CD4-positive, alpha-beta T cell treated with Interferon alpha-2 for 1 hour (primary cell): ENCODE results near the gene SLPI.

Experiments
- DNase-seq, 2 donors: peaks; one replicate each; pipeline ENCODE4 v3.0.0-alpha.2; 2020 to 2022

Gene SLPI, protein sequence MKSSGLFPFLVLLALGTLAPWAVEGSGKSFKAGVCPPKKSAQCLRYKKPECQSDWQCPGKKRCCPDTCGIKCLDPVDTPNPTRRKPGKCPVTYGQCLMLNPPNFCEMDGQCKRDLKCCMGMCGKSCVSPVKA

GRCh38 chr20:45254383-45255262 is at the start of gene SLPI:
Gene SLPI (minus strand): TSS chr20:45254564. CDS start chr20:45254543, 21 bp downstream.
- no peak for DNase-seq

DNA sequence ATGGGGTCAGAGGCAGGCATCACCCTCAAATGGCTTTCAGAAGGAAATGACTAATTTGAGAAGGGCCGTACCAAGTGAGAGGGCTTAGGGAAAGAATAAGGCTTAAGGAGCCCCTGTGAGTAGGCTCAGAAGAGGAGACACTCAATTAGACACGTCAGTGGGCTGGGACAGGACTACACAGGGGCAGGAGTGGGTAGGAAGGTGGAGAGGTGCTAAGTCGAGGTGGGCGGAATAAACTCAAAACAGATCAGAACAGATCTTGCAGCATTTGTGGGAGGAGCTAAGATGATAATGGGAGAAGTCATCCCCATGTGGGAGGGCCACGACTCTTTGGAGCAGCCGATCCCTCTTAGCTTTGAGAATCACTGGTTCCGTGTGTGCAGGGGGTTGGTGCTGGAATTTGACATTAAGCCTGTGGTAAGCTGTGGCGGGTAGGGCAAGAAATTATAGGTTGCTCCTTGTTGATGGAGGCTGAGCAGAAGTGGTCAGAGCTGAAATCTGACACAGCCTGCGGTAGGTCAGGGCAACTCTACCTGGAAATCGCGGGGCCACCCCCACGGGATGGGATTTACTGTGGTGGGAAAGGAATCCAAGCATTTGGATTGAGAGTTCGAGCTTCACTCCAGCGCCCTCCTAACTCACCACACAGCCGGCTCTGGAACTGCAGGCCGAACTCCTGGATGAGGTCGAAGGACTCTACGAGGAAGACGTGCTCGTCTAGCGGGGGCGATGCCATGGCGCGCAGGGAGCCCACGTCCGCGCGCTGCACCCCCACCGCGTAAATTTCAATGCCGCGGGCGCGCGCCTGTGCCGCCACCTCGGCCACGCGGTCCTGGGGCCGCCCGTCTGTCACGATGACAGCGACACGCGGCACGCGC is 49.5 kb upstream of the SLPI start:
- no peak for DNase-seq

DNA sequence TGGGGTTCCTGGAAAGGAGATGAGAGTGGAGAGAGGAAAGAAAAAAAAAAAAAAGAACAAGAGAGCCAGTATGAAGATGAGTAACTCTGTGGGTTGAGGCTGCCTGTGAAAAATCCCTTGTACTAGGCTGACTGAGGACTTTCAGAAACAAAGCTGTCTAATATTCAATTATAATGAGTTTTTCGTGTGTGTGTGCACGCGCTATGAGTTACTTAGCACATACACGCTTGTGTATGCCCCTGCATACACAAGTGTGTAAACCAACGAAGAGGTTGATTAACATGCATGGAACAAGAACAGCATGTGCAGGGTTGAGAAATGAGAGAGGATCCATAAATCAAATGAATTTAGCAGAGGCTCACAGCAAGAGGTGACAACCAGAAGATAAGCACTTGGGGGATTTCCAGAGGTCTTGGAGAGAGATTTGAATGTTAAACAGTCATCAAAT is 47.5 kb upstream of the SLPI start:
- DNase-seq = no peak

- DNase-seq = no peak
Observed at GRCh38 chr20:45300961-45301360, 46.6 kb upstream of the SLPI start.

- DNase-seq = no peak
Observed at GRCh38 chr20:45299786-45300185, 45.4 kb upstream of the SLPI start.

DNA sequence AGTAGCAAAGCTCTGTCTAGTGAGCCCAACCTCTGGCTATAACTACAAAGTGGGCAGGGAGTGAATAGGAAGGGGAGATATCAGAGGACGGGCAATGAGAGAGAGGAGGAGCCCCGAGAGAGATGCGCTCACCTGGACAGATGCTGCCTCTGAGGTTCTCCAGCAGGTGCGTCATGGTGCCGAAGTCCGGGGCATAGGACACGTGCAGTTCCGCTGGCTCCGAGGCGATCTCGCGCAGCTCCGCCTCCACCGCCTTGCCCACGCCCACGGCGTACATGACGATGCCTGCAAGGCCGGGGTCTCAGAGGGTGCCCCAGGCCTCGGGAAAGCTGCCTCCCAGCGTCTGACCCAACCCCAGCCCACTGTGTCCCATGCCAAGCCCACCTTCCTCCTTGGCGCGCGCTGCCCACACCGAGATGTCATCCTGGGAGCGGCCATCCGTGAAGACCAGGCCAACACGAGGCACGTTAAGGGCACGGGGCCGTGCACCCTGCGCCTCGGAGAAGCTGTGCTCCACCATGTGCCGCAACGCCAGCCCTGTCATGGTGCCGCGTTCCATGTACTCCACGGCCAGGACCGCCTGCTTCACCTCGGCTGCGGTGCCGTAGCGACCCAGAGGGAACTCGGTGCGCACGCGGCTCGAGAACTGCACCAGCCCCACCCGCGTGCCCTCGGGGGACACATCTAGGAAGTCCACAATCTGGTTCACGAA is 43.6 kb upstream of the SLPI start:
- no peak for DNase-seq

GRCh38 chr20:45294659-45295058 is 40.3 kb upstream of the SLPI start:
- no peak for DNase-seq

DNA sequence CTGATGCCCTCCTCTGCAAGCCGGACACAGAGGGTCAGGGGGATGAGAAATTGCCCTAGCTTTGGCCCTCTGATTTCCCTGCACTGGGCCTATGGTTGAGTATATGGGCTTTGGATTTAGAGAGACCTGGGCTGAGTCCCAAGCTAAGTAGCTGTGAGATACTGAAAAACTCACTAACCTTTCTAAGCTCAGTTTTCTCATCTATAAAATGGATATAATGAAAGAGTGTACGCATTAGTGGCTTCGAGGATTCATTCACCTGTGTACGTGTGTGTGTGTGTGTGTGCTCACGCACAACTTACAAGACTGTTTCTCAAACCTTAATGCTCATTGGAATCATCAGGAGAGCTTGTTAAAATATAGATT is 39.6 kb upstream of the SLPI start:
- no peak for DNase-seq

DNA sequence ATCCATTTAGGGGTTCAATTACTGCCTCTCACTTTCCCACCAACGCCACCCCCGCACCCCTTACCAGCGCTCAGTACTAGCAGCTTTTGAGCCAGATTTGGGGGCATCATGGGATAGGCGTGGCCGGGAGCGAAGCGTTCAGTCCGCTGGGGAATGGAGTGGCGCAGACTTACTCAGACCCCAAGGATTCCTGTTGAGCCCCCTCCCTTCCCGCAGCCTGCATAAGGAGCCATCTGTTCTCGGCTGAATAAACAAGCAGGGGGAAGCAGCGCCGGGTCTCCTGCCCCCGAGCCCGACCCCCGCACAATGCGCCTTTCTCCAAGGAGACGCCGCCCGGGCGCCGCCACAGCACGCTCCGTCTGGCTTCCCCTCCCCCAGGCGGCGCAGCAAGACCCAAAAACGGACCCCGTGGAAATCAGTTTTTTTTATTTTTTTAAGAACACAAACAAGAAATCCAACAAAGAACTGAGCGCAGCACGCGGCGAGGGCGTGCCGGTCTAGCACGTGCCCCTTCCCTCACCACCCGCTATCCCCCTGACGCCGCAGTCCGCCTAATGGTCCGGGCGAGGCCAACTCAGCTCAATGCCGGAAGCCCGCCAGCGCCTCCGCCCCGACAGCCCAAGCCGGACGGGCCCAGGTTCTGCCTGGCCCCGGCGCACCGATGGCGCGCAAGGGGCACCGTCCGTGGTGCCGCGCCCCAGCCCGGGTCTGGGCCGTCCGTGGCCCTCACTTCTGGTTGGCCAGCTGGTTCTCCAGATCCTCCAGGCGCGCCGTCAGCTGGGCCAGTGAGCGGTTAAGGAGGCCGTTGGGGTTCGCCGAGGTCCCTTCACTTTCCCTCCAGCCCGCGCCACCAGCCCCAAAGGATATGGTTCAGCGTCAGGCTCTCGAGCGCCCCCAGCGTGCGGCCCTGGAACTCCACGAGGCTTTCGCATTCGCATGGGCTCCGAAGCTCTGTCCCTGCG is 39.0 kb upstream of the SLPI start:
- peak; percentile 67 to 76 for DNase-seq

GRCh38 chr20:45292343-45292742 is 38.0 kb upstream of the SLPI start:
- DNase-seq = no peak

GRCh38 chr20:45291526-45291925 is 37.2 kb upstream of the SLPI start:
- DNase-seq = no peak

DNA sequence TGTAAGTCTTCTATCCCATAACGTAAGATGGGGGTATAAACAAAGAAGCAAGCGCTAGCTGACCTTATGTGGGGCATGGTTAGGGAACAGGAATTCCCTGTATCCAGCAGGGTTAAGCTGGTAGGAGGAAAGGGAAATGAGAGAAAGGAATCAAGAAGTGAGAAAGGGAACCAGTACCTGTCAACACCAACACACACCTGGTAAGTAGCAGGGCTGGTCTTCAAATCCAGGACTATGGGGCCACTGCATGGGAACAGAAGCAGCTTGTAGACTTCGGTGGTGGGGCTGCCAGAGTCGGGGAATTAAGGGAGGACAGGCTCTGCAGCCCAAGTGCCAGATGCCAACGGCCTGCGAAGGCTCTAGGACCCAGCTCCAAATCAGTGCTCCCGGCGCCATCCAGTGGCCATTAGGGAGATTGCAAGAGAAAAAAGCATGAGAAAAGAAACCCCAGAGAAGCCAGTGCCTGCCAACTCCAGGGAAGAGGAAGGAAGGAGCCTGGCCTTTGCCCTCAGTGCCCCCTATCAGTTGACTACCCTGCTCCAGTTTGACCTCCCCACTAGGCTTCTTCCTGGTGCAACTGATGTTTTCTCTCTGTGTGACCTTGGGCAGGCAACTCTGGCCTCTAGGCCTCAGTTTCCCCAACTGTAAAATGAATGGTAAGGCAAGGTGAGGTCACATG is 36.5 kb upstream of the SLPI start:
- peak; percentile 62 to 75 for DNase-seq

GRCh38 chr20:45289942-45290676 is 35.7 kb upstream of the SLPI start:
- DNase-seq = no peak

GRCh38 chr20:45288860-45289259 is 34.5 kb upstream of the SLPI start:
- DNase-seq = no peak

GRCh38 chr20:45288376-45288775 is 34.0 kb upstream of the SLPI start:
- DNase-seq = no peak

DNA sequence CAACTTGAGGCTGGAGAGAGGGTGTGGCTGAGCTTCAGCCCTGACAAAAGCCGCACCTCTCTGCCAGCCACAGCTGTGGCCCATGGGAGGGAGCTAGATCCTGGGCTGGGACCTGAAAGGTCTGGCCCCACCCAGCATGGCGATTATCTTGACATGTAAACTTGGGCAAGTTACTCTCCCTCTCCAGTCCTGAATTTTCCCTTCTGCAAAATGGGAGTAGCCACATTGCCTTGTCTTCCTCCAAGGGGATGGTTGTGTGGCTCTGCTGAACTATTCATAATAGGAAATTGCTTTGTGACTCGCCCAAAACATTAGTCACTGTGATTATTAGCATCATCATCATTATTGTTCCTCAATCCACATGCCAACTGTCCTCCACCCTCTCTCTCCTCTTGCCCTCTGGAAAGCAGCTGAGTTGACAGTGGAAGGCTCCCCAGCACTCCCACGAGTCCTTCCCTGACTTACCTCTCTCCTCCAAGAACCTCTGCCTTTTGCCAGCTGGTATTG is 29.2 kb upstream of the SLPI start:
- no peak for DNase-seq

DNA sequence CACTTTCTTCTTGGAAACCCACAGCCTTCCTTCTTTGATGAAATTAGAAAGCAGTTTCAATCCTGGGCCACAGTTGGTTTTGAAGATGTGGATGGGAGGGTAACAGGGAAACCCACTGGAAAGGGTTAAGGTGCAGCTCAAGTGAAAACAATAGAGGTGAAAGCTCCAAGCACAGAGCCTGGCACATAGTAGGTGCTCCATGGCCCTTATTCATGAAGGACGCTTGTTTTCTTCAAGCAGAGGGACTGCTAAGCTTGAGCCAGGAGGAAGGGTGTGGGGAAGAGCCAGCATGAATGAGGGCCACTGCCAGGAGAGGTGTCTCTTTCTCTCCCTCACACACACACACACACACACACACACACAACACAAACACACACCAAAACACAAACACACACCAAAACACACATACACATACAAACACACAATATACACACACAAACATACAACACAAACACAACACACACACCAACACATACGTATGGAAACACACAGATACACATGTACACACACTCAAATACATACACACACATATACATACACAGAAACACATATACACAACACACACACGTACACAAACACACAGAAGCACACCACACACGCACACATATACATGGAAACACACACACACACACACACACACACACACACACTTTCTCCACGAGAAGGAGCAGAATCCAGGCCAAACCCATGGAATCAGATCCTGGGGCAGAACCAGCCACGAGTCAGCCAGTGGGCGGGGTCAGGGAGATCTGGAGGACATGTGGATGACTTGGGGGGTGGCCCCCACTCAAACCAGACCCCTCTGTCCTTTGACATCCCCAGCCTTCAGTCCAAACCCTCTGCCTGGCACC is 28.6 kb upstream of the SLPI start:
- no peak for DNase-seq

DNA sequence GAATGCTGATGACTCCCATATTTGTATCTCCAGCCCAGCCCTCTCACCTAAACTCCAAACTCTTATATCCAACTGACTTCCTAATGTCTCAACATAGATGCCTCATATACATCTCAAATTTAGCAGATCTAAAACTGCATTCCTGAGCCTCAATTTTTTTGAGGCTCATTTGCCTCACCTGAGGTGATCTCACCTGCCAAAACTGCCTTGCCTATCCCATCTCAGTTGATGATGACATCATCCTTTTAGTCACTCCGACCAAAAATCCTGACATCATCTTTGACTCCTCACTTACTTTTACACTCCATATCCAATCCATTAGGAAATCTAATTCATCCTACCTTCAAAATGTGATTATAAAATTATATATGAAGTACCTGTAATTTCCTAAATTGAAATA is 25.6 kb upstream of the SLPI start:
- DNase-seq = no peak

GRCh38 chr20:45275338-45275737 is 21.0 kb upstream of the SLPI start:
- DNase-seq = no peak
